Mammary epithelial cell (primary cell): ENCODE results near the gene SIKE1.

ENCODE experiments used
- EZH2 ChIP-seq: IDR thresholded peaks from 2 replicates; pipeline ENCODE4 v1.6.1; 2012; ENCODE audit warnings: low read length, inconsistent platforms, borderline replicate concordance
- TF ChIP-seq, protein P1 (sequence below), 2 donors: IDR thresholded peaks in 1 of 2; conservative IDR thresholded peaks in 1 of 2; 2 replicates each; pipeline ENCODE4 v1.5.1; 2011 to 2012; ENCODE audit warnings: inconsistent platforms in 2 of 2, low read length in 2 of 2, mild to moderate bottlenecking in 2 of 2, control low read depth in 1 of 2, low read depth in 1 of 2; ENCODE audit not compliant: insufficient read depth in 1 of 2; ENCODE audit errors: extremely low read depth in 1 of 2

DNA sequence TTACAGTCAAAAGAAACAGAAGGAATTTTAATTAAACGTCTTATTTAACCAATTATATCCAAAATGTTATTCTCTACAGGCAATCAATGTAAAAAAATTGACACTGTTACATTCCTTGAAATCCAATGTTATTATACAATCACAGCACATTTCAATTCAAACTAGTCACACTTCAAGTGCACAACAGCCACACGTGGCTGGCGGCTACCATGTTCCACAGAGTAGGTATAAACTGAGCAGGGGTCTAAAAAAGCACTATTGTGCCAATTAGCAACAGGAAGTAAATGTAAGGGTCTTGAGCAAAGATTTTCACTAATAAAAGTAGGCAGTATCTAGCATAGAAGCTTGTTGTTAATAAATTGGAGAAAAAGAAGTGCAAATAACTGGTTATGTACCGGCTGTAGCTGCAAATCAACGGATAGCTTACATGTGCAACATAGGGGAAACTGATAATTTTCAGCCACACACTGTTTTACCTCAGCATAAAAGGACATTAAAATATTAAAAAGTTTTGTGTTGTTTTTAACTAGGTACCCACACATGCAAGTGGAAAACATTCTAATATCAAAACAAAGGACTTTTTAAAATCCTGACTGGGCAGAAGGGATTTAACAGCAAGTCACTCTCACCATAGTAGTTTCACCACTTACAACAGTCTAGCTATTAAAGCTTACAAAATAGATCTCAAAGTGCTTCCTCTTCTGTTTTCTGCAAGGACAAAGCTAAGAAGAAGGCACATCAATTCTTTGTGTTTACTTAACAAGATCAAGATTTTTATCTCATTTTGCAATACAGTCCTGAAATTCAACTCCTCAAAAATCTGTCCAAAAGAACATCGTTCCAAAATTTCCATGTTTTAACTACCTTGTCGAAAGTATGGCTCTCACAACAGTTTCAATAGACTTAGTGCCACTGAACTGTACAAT lies 25.2 kb downstream of the SIKE1 start:
- TF ChIP-seq, protein P1, sequence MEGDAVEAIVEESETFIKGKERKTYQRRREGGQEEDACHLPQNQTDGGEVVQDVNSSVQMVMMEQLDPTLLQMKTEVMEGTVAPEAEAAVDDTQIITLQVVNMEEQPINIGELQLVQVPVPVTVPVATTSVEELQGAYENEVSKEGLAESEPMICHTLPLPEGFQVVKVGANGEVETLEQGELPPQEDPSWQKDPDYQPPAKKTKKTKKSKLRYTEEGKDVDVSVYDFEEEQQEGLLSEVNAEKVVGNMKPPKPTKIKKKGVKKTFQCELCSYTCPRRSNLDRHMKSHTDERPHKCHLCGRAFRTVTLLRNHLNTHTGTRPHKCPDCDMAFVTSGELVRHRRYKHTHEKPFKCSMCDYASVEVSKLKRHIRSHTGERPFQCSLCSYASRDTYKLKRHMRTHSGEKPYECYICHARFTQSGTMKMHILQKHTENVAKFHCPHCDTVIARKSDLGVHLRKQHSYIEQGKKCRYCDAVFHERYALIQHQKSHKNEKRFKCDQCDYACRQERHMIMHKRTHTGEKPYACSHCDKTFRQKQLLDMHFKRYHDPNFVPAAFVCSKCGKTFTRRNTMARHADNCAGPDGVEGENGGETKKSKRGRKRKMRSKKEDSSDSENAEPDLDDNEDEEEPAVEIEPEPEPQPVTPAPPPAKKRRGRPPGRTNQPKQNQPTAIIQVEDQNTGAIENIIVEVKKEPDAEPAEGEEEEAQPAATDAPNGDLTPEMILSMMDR (conservative IDR thresholded peaks at IDR 0.05 in 1 of 2, IDR thresholded peaks at IDR 0.05 in 1 of 2; ENCODE audit: extremely low read depth in 1 of 2, insufficient read depth in 1 of 2, low read depth in 1 of 2, low read length in 2 of 2), result no peak
- no peak for TF ChIP-seq EZH2
